Measurements from ENCODE around the gene CYB561. TPM values are rescaled to one million over a fixed set of nuclear protein-coding genes. Genes with fewer than 3 reads are reported as not detected.

CYB561 gene
- total and polyA plus RNA-seq, 2 experiments from 2014 or later: 13.7 to 30.9 TPM

DNA sequence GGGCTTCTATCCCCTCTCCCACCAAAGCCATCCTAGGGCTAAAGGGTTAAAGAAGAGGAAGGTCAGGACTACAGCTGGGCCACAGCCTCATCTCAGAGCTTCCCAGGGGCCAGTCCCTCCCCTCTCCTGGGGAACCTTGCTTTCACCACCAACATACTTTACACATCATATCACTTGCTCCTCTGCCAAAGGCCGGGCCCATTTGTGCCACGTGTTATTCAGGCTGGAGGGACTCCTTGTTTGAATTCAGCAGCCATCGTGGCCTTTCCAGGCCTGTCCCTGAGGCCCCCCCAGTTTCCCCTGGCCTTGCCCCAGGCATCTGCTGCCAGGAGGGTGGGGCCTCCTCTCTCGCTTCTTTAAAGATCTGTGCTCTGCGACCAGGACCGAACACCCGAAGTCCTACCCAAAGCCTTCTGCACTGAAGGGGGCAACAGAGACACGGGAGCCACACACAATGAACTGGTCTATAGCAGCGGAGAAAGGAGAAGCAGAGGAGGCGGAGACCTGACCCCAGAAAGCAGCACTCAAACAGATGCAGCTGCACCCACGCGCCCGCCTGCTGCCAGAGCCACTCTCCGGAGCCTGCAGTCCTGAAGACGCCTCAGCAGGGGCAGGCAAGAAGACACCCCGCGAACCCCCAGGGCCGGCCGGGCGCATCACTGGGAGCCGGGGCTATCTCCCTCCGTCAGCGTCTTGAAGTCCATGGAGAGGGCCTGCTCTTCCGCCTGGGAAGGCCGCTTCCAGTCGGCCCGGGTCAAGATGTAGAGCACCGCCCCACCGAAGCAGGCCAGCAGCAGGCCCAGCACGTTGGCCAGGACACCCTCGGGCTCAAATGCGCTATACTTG, 12.1 kb downstream of the CYB561 start (continued):
- TF ChIP-seq, protein P1, sequence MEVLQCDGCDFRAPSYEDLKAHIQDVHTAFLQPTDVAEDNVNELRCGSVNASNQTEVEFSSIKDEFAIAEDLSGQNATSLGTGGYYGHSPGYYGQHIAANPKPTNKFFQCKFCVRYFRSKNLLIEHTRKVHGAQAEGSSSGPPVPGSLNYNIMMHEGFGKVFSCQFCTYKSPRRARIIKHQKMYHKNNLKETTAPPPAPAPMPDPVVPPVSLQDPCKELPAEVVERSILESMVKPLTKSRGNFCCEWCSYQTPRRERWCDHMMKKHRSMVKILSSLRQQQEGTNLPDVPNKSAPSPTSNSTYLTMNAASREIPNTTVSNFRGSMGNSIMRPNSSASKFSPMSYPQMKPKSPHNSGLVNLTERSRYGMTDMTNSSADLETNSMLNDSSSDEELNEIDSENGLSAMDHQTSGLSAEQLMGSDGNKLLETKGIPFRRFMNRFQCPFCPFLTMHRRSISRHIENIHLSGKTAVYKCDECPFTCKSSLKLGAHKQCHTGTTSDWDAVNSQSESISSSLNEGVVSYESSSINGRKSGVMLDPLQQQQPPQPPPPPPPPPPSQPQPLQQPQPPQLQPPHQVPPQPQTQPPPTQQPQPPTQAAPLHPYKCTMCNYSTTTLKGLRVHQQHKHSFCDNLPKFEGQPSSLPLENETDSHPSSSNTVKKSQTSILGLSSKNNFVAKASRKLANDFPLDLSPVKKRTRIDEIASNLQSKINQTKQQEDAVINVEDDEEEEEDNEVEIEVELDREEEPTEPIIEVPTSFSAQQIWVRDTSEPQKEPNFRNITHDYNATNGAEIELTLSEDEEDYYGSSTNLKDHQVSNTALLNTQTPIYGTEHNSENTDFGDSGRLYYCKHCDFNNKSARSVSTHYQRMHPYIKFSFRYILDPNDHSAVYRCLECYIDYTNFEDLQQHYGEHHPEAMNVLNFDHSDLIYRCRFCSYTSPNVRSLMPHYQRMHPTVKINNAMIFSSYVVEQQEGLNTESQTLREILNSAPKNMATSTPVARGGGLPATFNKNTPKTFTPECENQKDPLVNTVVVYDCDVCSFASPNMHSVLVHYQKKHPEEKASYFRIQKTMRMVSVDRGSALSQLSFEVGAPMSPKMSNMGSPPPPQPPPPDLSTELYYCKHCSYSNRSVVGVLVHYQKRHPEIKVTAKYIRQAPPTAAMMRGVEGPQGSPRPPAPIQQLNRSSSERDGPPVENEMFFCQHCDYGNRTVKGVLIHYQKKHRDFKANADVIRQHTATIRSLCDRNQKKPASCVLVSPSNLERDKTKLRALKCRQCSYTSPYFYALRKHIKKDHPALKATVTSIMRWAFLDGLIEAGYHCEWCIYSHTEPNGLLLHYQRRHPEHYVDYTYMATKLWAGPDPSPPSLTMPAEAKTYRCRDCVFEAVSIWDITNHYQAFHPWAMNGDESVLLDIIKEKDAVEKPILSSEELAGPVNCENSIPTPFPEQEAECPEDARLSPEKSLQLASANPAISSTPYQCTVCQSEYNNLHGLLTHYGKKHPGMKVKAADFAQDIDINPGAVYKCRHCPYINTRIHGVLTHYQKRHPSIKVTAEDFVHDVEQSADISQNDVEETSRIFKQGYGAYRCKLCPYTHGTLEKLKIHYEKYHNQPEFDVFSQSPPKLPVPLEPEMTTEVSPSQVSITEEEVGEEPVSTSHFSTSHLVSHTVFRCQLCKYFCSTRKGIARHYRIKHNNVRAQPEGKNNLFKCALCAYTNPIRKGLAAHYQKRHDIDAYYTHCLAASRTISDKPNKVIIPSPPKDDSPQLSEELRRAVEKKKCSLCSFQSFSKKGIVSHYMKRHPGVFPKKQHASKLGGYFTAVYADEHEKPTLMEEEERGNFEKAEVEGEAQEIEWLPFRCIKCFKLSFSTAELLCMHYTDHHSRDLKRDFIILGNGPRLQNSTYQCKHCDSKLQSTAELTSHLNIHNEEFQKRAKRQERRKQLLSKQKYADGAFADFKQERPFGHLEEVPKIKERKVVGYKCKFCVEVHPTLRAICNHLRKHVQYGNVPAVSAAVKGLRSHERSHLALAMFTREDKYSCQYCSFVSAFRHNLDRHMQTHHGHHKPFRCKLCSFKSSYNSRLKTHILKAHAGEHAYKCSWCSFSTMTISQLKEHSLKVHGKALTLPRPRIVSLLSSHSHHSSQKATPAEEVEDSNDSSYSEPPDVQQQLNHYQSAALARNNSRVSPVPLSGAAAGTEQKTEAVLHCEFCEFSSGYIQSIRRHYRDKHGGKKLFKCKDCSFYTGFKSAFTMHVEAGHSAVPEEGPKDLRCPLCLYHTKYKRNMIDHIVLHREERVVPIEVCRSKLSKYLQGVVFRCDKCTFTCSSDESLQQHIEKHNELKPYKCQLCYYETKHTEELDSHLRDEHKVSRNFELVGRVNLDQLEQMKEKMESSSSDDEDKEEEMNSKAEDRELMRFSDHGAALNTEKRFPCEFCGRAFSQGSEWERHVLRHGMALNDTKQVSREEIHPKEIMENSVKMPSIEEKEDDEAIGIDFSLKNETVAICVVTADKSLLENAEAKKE (CRISPR knock-in tag; IDR thresholded peaks at IDR 0.05): no peak
- no peak for TF ChIP-seq POLR2AphosphoS5 (IDR thresholded peaks at IDR 0.05; ENCODE audit: low read depth)

GRCh38 chr17:63431939-63432804, 13.9 kb downstream of the CYB561 start:
- TF ChIP-seq NANOG (IDR thresholded peaks at IDR 0.05; ENCODE audit: borderline replicate concordance) (no peak), EZH2phosphoT487 (IDR thresholded peaks at IDR 0.05; ENCODE audit: unreplicated experiment) (no peak), CREB1 (CRISPR knock-in tag; IDR thresholded peaks at IDR 0.05; ENCODE audit: low read depth) (no peak), ZNF331 (CRISPR knock-in tag; IDR thresholded peaks at IDR 0.05; ENCODE audit: low read depth) (no peak), STAT1 (IDR thresholded peaks at IDR 0.05; ENCODE audit: unreplicated experiment) (no peak), REST (IDR thresholded peaks at IDR 0.05; ENCODE audit: unreplicated experiment) (no peak)

More at GRCh38 chr17:63431939-63432804, 13.9 kb downstream of the CYB561 start:
- Histone ChIP-seq H4K20me1 (replicated peaks; ENCODE audit: insufficient read depth) (no peaks in the 10 kb centered on the region; the same call in 1 of the 2 replicates), H3K4me1 (ENCODE audit: insufficient read depth) (peaks cover 21% of the 10 kb centered on the region), H3K9me2 (ENCODE audit: insufficient read depth) (no peaks in the 10 kb centered on the region), H3K79me2 (replicated peaks; ENCODE audit: insufficient read depth) (no peaks in the 10 kb centered on the region), H3K27ac (ENCODE audit: low read depth) (no peak overlapping the region), H3K4me3 (no peak overlapping the region), H2AFZ (no peak overlapping the region), H3K27me3 (ENCODE audit: insufficient read depth) (no peaks in the 10 kb centered on the region), H3K36me3 (ENCODE audit: insufficient read depth) (no peaks in the 10 kb centered on the region), H3K4me2 (no peak overlapping the region), H3F3A (replicated peaks; ENCODE audit: low read depth) (peaks cover 3% of the 10 kb centered on the region; the same call in 1 of the 2 replicates)
- DNase-seq (ENCODE audit: low spot score): no peak
- Mint-ChIP-seq H3K36me3 (ENCODE audit: low read depth) (peaks cover 3% of the 10 kb centered on the region; the same call in 1 of the 3 replicates), H3K27ac (no peak overlapping the region; the same call in 1 of the 2 replicates), H3K9me3 (no peaks in the 10 kb centered on the region), H3K4me3 (no peak overlapping the region), H3K4me1 (peaks cover 31% of the 10 kb centered on the region), H3K27me3 (ENCODE audit: insufficient read depth, low read depth, poor library complexity) (peaks cover 11% of the 10 kb centered on the region)
- no peak for ATAC-seq

All from GM23338 (cell line).